Glutamatergic neuron (in vitro differentiated cells): ENCODE measurements around the gene DDX60. TPM values are rescaled to one million over a fixed set of nuclear protein-coding genes. Genes with fewer than 3 reads are reported as not detected.
"Not testable (repeated sequence)": the region's sequence is repeated elsewhere in the genome, so short reads cannot be mapped to it uniquely, and the experiment has no call there.

Experiments
- DNase-seq: peaks from one replicate; pipeline ENCODE4 v3.0.0; 2022
- H3K27ac Mint-ChIP-seq: one replicate; pipeline ENCODE4 v1.8.0; 2020; ENCODE audit warnings: mild to moderate bottlenecking, mixed read lengths, inconsistent platforms; ENCODE audit not compliant: unreplicated experiment
- H3K27me3 Mint-ChIP-seq: one replicate; pipeline ENCODE4 v1.8.0; 2020; ENCODE audit warnings: mild to moderate bottlenecking, moderate library complexity, mixed read lengths, inconsistent platforms; ENCODE audit not compliant: unreplicated experiment
- H3K36me3 Mint-ChIP-seq: one replicate; pipeline ENCODE4 v1.8.0; 2020; ENCODE audit warnings: mild to moderate bottlenecking, mixed read lengths, inconsistent platforms; ENCODE audit not compliant: unreplicated experiment
- H3K4me1 Mint-ChIP-seq: one replicate; pipeline ENCODE4 v1.8.0; 2020; ENCODE audit warnings: mild to moderate bottlenecking, low read depth, mixed read lengths, inconsistent platforms; ENCODE audit not compliant: unreplicated experiment
- H3K4me3 Mint-ChIP-seq: one replicate; pipeline ENCODE4 v1.8.0; 2020; ENCODE audit warnings: mild to moderate bottlenecking, mixed read lengths, inconsistent platforms; ENCODE audit not compliant: unreplicated experiment
- H3K9me3 Mint-ChIP-seq: one replicate; pipeline ENCODE4 v1.8.0; 2020; ENCODE audit warnings: mild to moderate bottlenecking, moderate library complexity, mixed read lengths, inconsistent platforms; ENCODE audit not compliant: unreplicated experiment
- CTCF ChIP-seq: fragments of 200-600 bp; sonication (generic); IDR thresholded peaks from one replicate; pipeline ENCODE4 v1.5.0; 2021; ENCODE audit not compliant: partially characterized antibody, unreplicated experiment
- total RNA-seq: library from RNA; stranded (reverse); fragmentation: NEBNext Ultra II Directional; extraction: Animal tissue kit (Norgen Biotek cat#: 25700); gene quantifications from one replicate; pipeline ENCODE4 v1.2.1, GENCODE V29; 2021; ENCODE audit not compliant: unreplicated experiment

The DDX60 gene
- total RNA-seq, 1 donor from 2014 or later: not detected

- H3K9me3 Mint-ChIP-seq: no peaks in the 10 kb centered on the region
- H3K4me3 Mint-ChIP-seq: no peak overlapping the region
- no peak overlapping the region for H3K27ac Mint-ChIP-seq
- TF ChIP-seq CTCF: no peak
- peaks cover 8% of the 10 kb centered on the region for H3K4me1 Mint-ChIP-seq
- no peak for DNase-seq
- H3K36me3 Mint-ChIP-seq: no peaks in the 10 kb centered on the region
- H3K27me3 Mint-ChIP-seq: no peaks in the 10 kb centered on the region
Observed at GRCh38 chr4:168334053-168334452, 15.5 kb upstream of the DDX60 start.

GRCh38 chr4:168330575-168330974 is 12.0 kb upstream of the DDX60 start:
- H3K9me3 Mint-ChIP-seq, H3K4me3 Mint-ChIP-seq, H3K4me1 Mint-ChIP-seq, H3K36me3 Mint-ChIP-seq, H3K27ac Mint-ChIP-seq, H3K27me3 Mint-ChIP-seq, DNase-seq: not testable (repeated sequence)

GRCh38 chr4:168325591-168325990 is 7.0 kb upstream of the DDX60 start:
- H3K36me3 Mint-ChIP-seq: no peaks in the 10 kb centered on the region
- DNase-seq: no peak
- no peak for TF ChIP-seq CTCF
- no peaks in the 10 kb centered on the region for H3K9me3 Mint-ChIP-seq
- no peaks in the 10 kb centered on the region for H3K27me3 Mint-ChIP-seq
- H3K4me1 Mint-ChIP-seq: peaks cover 5% of the 10 kb centered on the region
- no peak overlapping the region for H3K4me3 Mint-ChIP-seq
- no peak overlapping the region for H3K27ac Mint-ChIP-seq

- Mint-ChIP-seq H3K27me3 (no peaks in the 10 kb centered on the region), H3K27ac (no peak overlapping the region), H3K4me1 (no peaks in the 10 kb centered on the region), H3K9me3 (no peaks in the 10 kb centered on the region), H3K36me3 (no peaks in the 10 kb centered on the region), H3K4me3 (no peak overlapping the region)
- DNase-seq: no peak
- no peak for TF ChIP-seq CTCF
Observed at GRCh38 chr4:168321006-168321405, 2.5 kb upstream of the DDX60 start.

GRCh38 chr4:168319486-168320019 is 1.0 kb upstream of the DDX60 start:
- H3K27ac Mint-ChIP-seq: no peak overlapping the region
- no peaks in the 10 kb centered on the region for H3K9me3 Mint-ChIP-seq
- no peaks in the 10 kb centered on the region for H3K27me3 Mint-ChIP-seq

More at GRCh38 chr4:168319486-168320019, 1.0 kb upstream of the DDX60 start:
- Mint-ChIP-seq H3K36me3 (no peaks in the 10 kb centered on the region), H3K4me1 (no peaks in the 10 kb centered on the region), H3K4me3 (no peak overlapping the region)
- no peak for DNase-seq
- TF ChIP-seq CTCF: no peak
